ENCODE data around the gene NRXN3.

DNA sequence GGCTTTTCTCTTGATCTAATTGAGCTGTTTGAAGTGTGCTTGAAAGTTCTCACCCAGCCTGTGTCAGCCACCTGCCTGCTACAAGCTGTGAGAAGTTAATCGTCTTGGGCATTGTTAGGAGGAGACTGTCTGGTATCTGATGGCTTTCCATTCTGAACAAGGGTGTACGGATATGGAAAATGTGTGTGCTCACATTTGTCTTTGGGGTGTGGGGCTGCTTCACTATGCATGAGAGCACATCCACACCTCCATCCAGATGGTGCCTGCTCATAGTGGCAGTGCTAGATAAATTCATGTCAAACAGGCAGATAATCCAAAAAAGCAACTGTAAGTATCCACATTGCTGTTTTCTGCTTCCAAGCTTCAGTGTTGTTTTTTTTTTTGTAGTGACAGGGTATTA, 1578.9 kb downstream of the NRXN3 start:
- TF ChIP-seq POLR2A (IDR thresholded peaks at IDR 0.05; ENCODE audit: low read depth, low read length) (no peak), SMC3 (IDR thresholded peaks at IDR 0.05; ENCODE audit: low read depth, low read length) (no peak), MXI1 (IDR thresholded peaks at IDR 0.05; ENCODE audit: borderline replicate concordance, low read depth, low read length) (no peak), CEBPB (IDR thresholded peaks at IDR 0.05; ENCODE audit: low read depth, low read length) (no peak), ELK1 (IDR thresholded peaks at IDR 0.05; ENCODE audit: borderline replicate concordance, low read depth, low read length) (no peak), RCOR1 (IDR thresholded peaks at IDR 0.05; ENCODE audit: insufficient replicate concordance, low read length) (no peak), USF2 (IDR thresholded peaks at IDR 0.05; ENCODE audit: low read depth, low read length) (no peak)
- TF ChIP-seq, protein P1, sequence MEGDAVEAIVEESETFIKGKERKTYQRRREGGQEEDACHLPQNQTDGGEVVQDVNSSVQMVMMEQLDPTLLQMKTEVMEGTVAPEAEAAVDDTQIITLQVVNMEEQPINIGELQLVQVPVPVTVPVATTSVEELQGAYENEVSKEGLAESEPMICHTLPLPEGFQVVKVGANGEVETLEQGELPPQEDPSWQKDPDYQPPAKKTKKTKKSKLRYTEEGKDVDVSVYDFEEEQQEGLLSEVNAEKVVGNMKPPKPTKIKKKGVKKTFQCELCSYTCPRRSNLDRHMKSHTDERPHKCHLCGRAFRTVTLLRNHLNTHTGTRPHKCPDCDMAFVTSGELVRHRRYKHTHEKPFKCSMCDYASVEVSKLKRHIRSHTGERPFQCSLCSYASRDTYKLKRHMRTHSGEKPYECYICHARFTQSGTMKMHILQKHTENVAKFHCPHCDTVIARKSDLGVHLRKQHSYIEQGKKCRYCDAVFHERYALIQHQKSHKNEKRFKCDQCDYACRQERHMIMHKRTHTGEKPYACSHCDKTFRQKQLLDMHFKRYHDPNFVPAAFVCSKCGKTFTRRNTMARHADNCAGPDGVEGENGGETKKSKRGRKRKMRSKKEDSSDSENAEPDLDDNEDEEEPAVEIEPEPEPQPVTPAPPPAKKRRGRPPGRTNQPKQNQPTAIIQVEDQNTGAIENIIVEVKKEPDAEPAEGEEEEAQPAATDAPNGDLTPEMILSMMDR (conservative IDR thresholded peaks at IDR 0.05; ENCODE audit: low read depth, low read length), result no peak

Measured in IMR-90 (cell line).